ENCODE results near the gene BTG1.
"Not testable (repeated sequence)": the region's sequence is repeated elsewhere in the genome, so short reads cannot be mapped to it uniquely, and the experiment has no call there.

BTG1 gene

GRCh38 chr12:92149563-92149962 is 3.9 kb upstream of the BTG1 start:
- DNase-seq (ENCODE audit: low read depth): no peak

- no peak for DNase-seq (ENCODE audit: low read depth)
Observed at GRCh38 chr12:92147491-92147890, 1.8 kb upstream of the BTG1 start.

GRCh38 chr12:92146497-92147224 is 1.0 kb upstream of the BTG1 start:
- no peak for DNase-seq (ENCODE audit: low read depth)

GRCh38 chr12:92145481-92145730 is 240 bp downstream of the BTG1 start:
- no peak for DNase-seq (ENCODE audit: low read depth)

- DNase-seq (ENCODE audit: low read depth): no peak
Observed at GRCh38 chr12:92144631-92145480, 790 bp downstream of the BTG1 start.

GRCh38 chr12:92143686-92144630 is 1.7 kb downstream of the BTG1 start:
- peak; percentile 82 for DNase-seq (ENCODE audit: low read depth)

- DNase-seq (ENCODE audit: low read depth): no peak
Observed at GRCh38 chr12:92143258-92143657, 2.4 kb downstream of the BTG1 start.

- no peak for DNase-seq (ENCODE audit: low read depth)
Observed at GRCh38 chr12:92142251-92142926, 3.3 kb downstream of the BTG1 start.

GRCh38 chr12:92141591-92142121 is 4.0 kb downstream of the BTG1 start:
- no peak for DNase-seq (ENCODE audit: low read depth)

- no peak for DNase-seq (ENCODE audit: low read depth)
Observed at GRCh38 chr12:92140896-92141536, 4.6 kb downstream of the BTG1 start.

GRCh38 chr12:92140156-92140555 is 5.5 kb downstream of the BTG1 start:
- DNase-seq (ENCODE audit: low read depth): no peak

GRCh38 chr12:92139634-92140150 is 6.0 kb downstream of the BTG1 start:
- DNase-seq (ENCODE audit: low read depth): no peak

- DNase-seq (ENCODE audit: low read depth): no peak
Observed at GRCh38 chr12:92138626-92139025, 7.0 kb downstream of the BTG1 start.

- no peak for DNase-seq (ENCODE audit: low read depth)
Observed at GRCh38 chr12:92138144-92138543, 7.5 kb downstream of the BTG1 start.

GRCh38 chr12:92136965-92137721 is 8.5 kb downstream of the BTG1 start:
- DNase-seq (ENCODE audit: low read depth): no peak

GRCh38 chr12:92136026-92136730 is 9.5 kb downstream of the BTG1 start:
- no peak for DNase-seq (ENCODE audit: low read depth)

GRCh38 chr12:92135541-92135940 is 10.1 kb downstream of the BTG1 start:
- not testable (repeated sequence) for DNase-seq (ENCODE audit: low read depth)

- no peak for DNase-seq (ENCODE audit: low read depth)
Observed at GRCh38 chr12:92134638-92135274, 10.9 kb downstream of the BTG1 start.

Measured in HS-27A (cell line).